Myocyte (in vitro differentiated cells): ENCODE measurements around the gene SAT1. TPM values are rescaled to one million over a fixed set of nuclear protein-coding genes. Genes with fewer than 3 reads are reported as not detected.

Experiments used
- DNase-seq: peaks from one replicate; pipeline ENCODE4 v3.0.0-alpha.2; 2012; ENCODE audit warnings: low read depth
- total RNA-seq: library from RNA; depleted of rRNA; stranded (reverse); fragments of >200 nt; gene quantifications from 2 replicates; pipeline ENCODE4 v1.2.3, GENCODE V29; 2014

The SAT1 gene
- total RNA-seq, 1 donor from 2014 or later = 43.6 TPM

- DNase-seq = no peak
Observed at GRCh38 chrX:23804578-23804977, 21.6 kb downstream of the SAT1 start.

GRCh38 chrX:23805389-23805788, 22.4 kb downstream of the SAT1 start:
- no peak for DNase-seq

- no peak for DNase-seq
Observed at GRCh38 chrX:23810279-23810678, 27.3 kb downstream of the SAT1 start.

GRCh38 chrX:23811108-23811651, 28.2 kb downstream of the SAT1 start:
- DNase-seq = no peak

GRCh38 chrX:23811656-23812055, 28.7 kb downstream of the SAT1 start:
- no peak for DNase-seq

GRCh38 chrX:23813808-23814207, 30.8 kb downstream of the SAT1 start:
- no peak for DNase-seq

GRCh38 chrX:23815376-23815775, 32.4 kb downstream of the SAT1 start:
- DNase-seq = no peak

GRCh38 chrX:23816179-23816578, 33.2 kb downstream of the SAT1 start:
- DNase-seq = no peak

- DNase-seq = no peak
Observed at GRCh38 chrX:23817979-23818336, 35.0 kb downstream of the SAT1 start.

GRCh38 chrX:23819385-23820234, 36.6 kb downstream of the SAT1 start:
- no peak for DNase-seq

GRCh38 chrX:23820235-23820782, 37.3 kb downstream of the SAT1 start:
- DNase-seq = peak; percentile 57

GRCh38 chrX:23821847-23822246, 38.9 kb downstream of the SAT1 start:
- no peak for DNase-seq

- DNase-seq = no peak
Observed at GRCh38 chrX:23822397-23822796, 39.4 kb downstream of the SAT1 start.

- DNase-seq = no peak
Observed at GRCh38 chrX:23822841-23823240, 39.9 kb downstream of the SAT1 start.

GRCh38 chrX:23825675-23826074, 42.7 kb downstream of the SAT1 start:
- no peak for DNase-seq

GRCh38 chrX:23826216-23826615, 43.2 kb downstream of the SAT1 start:
- DNase-seq = no peak

- no peak for DNase-seq
Observed at GRCh38 chrX:23826653-23827052, 43.7 kb downstream of the SAT1 start.

GRCh38 chrX:23828881-23829280, 45.9 kb downstream of the SAT1 start:
- DNase-seq = no peak

- DNase-seq = no peak
Observed at GRCh38 chrX:23832721-23833120, 49.7 kb downstream of the SAT1 start.
